HCT116 (cell line): ENCODE results near the gene EXOC4. TPM values are rescaled to one million over a fixed set of nuclear protein-coding genes. Genes with fewer than 3 reads are reported as not detected.

ENCODE experiments used
- ATAC-seq: fragments of 200-7000 bp; cut with Tn5 transposase; 2 replicates; pipeline ENCODE4 v1.9.1; 2020; ENCODE audit warnings: mild to moderate bottlenecking, moderate library complexity
- BruUV-seq: library from RNA; stranded (reverse); fragments of 400-500 nt; replicated peaks from 2 replicates; lab custom pipeline; 2021; lab: Mats Ljungman, UMichigan
- CTCF ChIA-PET: fragments of 300-600 bp; sonication (Branson Sonifier 250); formaldehyde crosslinking; loops from one replicate; lab custom pipeline; 2021; ENCODE audit warnings: antibody characterized with exemption; lab: Charles Lee
- POLR2A ChIA-PET: fragments of 300-600, 350-600 bp; sonication (Branson Sonifier 250); formaldehyde crosslinking; loops from one replicate; lab custom pipeline; 2021; ENCODE audit warnings: antibody characterized with exemption; lab: Charles Lee
- RAD21 ChIA-PET, 2 experiments: fragments of 300-600 bp; sonication (Branson Sonifier 250); formaldehyde crosslinking; loops; one replicate each; lab custom pipeline; 2023; ENCODE audit warnings: low total read pairs in 2 of 2; ENCODE audit not compliant: uncharacterized antibody in 2 of 2, unreplicated experiment in 2 of 2, low non-redundant PET in 1 of 2; lab: Charles Lee
- DNase-seq: peaks from one replicate; pipeline ENCODE4 v3.0.0-alpha.2; 2010; ENCODE audit warnings: low read depth, low spot score
- H2AFZ ChIP-seq: fragments of 200-600 bp; shearing (Covaris generic), sonication (generic); 2 replicates; pipeline ENCODE4 v1.6.1; 2017; ENCODE audit warnings: low read depth, mixed run types, mixed read lengths, antibody characterized with exemption, low read length; ENCODE audit not compliant: poor library complexity, severe bottlenecking
- H3K27ac ChIP-seq: 2 replicates; pipeline ENCODE4 v1.5.1; 2012; ENCODE audit warnings: low read depth, low read length
- H3K27me3 ChIP-seq: fragments of 200-600 bp; sonication (generic); 2 replicates; pipeline ENCODE4 v1.6.1; 2016; ENCODE audit warnings: mixed run types, low read length, mixed read lengths; ENCODE audit not compliant: insufficient read depth
- H3K36me3 ChIP-seq, 2 experiments: fragments of 200-500 bp in 1 of 2; fragments of 200-600 bp in 1 of 2; sonication (Bioruptor generic) in 1 of 2; sonication (generic) in 1 of 2; 2 replicates each; pipeline versions ENCODE4 v1.5.1 to v1.6.1; 2014 to 2016; ENCODE audit warnings: low read length in 2 of 2, inconsistent platforms in 1 of 2, mixed read lengths in 1 of 2, mixed run types in 1 of 2; ENCODE audit not compliant: insufficient read depth in 2 of 2, control insufficient read depth in 1 of 2
- H3K4me1 ChIP-seq, 2 experiments: fragments of 200-600 bp in 1 of 2; sonication (generic) in 1 of 2; 2 replicates each; pipeline versions ENCODE4 v1.5.1 to v1.6.1; 2012 to 2017; ENCODE audit warnings: low read length in 2 of 2, inconsistent platforms in 1 of 2, mild to moderate bottlenecking in 1 of 2, mixed read lengths in 1 of 2, mixed run types in 1 of 2, moderate library complexity in 1 of 2; ENCODE audit not compliant: insufficient read depth in 2 of 2, control insufficient read depth in 1 of 2
- H3K4me2 ChIP-seq: fragments of 200-600 bp; sonication (generic); 2 replicates; pipeline ENCODE4 v1.6.1; 2017; ENCODE audit warnings: mixed run types, low read length, mixed read lengths
- H3K4me3 ChIP-seq, 2 experiments: fragments of 200-600 bp in 1 of 2; sonication (generic) in 1 of 2; replicated peaks in 1 of 2; 2 replicates each; pipeline ENCODE4 v1.5.1; 2011 to 2016; ENCODE audit warnings: low read length in 2 of 2, control low read depth in 1 of 2, low read depth in 1 of 2, mild to moderate bottlenecking in 1 of 2, mixed read lengths in 1 of 2, mixed run types in 1 of 2
- H3K79me2 ChIP-seq: fragments of 200-600 bp; sonication (generic); 2 replicates; pipeline ENCODE4 v1.6.1; 2017; ENCODE audit warnings: mild to moderate bottlenecking, mixed run types, low read length, moderate library complexity, mixed read lengths; ENCODE audit not compliant: insufficient read depth
- H3K9ac ChIP-seq: fragments of 200-600 bp; sonication (generic); 2 replicates; pipeline ENCODE4 v1.6.1; 2016; ENCODE audit warnings: low read length, mixed read lengths
- H3K9me2 ChIP-seq: fragments of 200-600 bp; sonication (generic), shearing (Covaris generic); 2 replicates; pipeline ENCODE4 v1.6.1; 2017; ENCODE audit warnings: mixed run types, mild to moderate bottlenecking, moderate library complexity; ENCODE audit not compliant: insufficient read depth
- H3K9me3 ChIP-seq, 2 experiments: fragments of 200-500 bp in 1 of 2; fragments of 200-600 bp in 1 of 2; sonication (Bioruptor generic) in 1 of 2; sonication (generic) in 1 of 2; 2 replicates each; pipeline ENCODE4 v1.6.1; 2014 to 2017; ENCODE audit warnings: low read length in 2 of 2, mixed read lengths in 2 of 2, inconsistent platforms in 1 of 2, low read depth in 1 of 2, mild to moderate bottlenecking in 1 of 2, mixed run types in 1 of 2, moderate library complexity in 1 of 2; ENCODE audit not compliant: control insufficient read depth in 1 of 2, insufficient read depth in 1 of 2
- H4K20me1 ChIP-seq: fragments of 200-600 bp; sonication (generic), shearing (Covaris generic); 2 replicates; pipeline ENCODE4 v1.6.1; 2017; ENCODE audit warnings: mixed run types, mild to moderate bottlenecking, moderate library complexity; ENCODE audit not compliant: insufficient read depth
- CBX3 ChIP-seq: IDR thresholded peaks from 2 replicates; pipeline ENCODE4 v1.6.1; 2012; ENCODE audit warnings: low read depth
- ELF1 ChIP-seq: IDR thresholded peaks from 2 replicates; pipeline ENCODE4 v1.6.1; 2012; ENCODE audit warnings: low read depth, borderline replicate concordance
- EZH2 ChIP-seq: fragments of 200-600 bp; sonication (generic); IDR thresholded peaks from 2 replicates; pipeline ENCODE4 v1.6.1; 2017; ENCODE audit warnings: antibody characterized with exemption, mixed run types
- JUND ChIP-seq: IDR thresholded peaks from 2 replicates; pipeline ENCODE4 v1.6.1; 2012
- MAX ChIP-seq: IDR thresholded peaks from 2 replicates; pipeline ENCODE4 v1.6.1; 2012
- RAD21 ChIP-seq: IDR thresholded peaks from 2 replicates; pipeline ENCODE4 v1.6.1; 2012; ENCODE audit warnings: low read depth, mild to moderate bottlenecking
- REST ChIP-seq: IDR thresholded peaks from 2 replicates; pipeline ENCODE4 v1.6.1; 2012; ENCODE audit warnings: low read depth
- SIN3A ChIP-seq: IDR thresholded peaks from 2 replicates; pipeline ENCODE4 v1.6.1; 2012; ENCODE audit warnings: low read depth
- SP1 ChIP-seq: IDR thresholded peaks from 2 replicates; pipeline ENCODE4 v1.6.1; 2012; ENCODE audit warnings: low read depth
- TCF7L2 ChIP-seq: IDR thresholded peaks from 2 replicates; pipeline ENCODE4 v1.7.0; 2011; ENCODE audit warnings: borderline replicate concordance, inconsistent platforms; ENCODE audit not compliant: insufficient read depth, insufficient read length; ENCODE audit errors: extremely low read depth
- ZBTB33 ChIP-seq: IDR thresholded peaks from 2 replicates; pipeline ENCODE4 v1.6.1; 2011; ENCODE audit warnings: mild to moderate bottlenecking, low read length, moderate library complexity; ENCODE audit not compliant: insufficient replicate concordance; ENCODE audit errors: extremely low read depth
- ZFX ChIP-seq: fragments of 450-650 bp; IDR thresholded peaks from 2 replicates; pipeline ENCODE4 v1.6.1; 2017
- intact Hi-C: fragments of 100-400 bp; cut with micrococcal nuclease; formaldehyde crosslinking; loops from 2 replicates; pipeline ENCODE4 v1.10.0; 2022
- total RNA-seq: library from RNA; stranded (reverse); gene quantifications from one replicate; pipeline ENCODE4 v1.2.1, GENCODE V29; 2021; ENCODE audit not compliant: unreplicated experiment

The EXOC4 gene
- total RNA-seq, 1 experiment from 2014 or later = 40.3 TPM

GRCh38 chr7:133290041-133290440 is 37.2 kb downstream of the EXOC4 start (continued):
- TF ChIP-seq REST (no peak), MAX (no peak), RAD21 (no peak), TCF7L2 (no peak), SIN3A (no peak), EZH2 (no peak), JUND (no peak)

GRCh38 chr7:133290676-133291333 is 37.9 kb downstream of the EXOC4 start:
- ChIA-PET CTCF (no interaction called here), POLR2A (no interaction called here), RAD21 (no interaction called here)
- no peak overlapping the region for H3K4me3 ChIP-seq
- H3K9ac ChIP-seq = no peak overlapping the region
- no peak overlapping the region for H3K4me2 ChIP-seq
- no TSS peak for BruUV-seq
- H4K20me1 ChIP-seq = no peaks in the 10 kb centered on the region
- H3K4me1 ChIP-seq = no peaks in the 10 kb centered on the region
- no peak for ATAC-seq
- DNase-seq = no peak
- H3K79me2 ChIP-seq = peaks cover 3% of the 10 kb centered on the region; the same call in 1 of the 2 replicates
- no peaks in the 10 kb centered on the region for H3K36me3 ChIP-seq
- H2AFZ ChIP-seq = no peak overlapping the region
- H3K9me3 ChIP-seq = no peaks in the 10 kb centered on the region
- no peaks in the 10 kb centered on the region for H3K9me2 ChIP-seq
- H3K27me3 ChIP-seq = no peaks in the 10 kb centered on the region
- intact Hi-C loops = no loop called here
- no peak overlapping the region for H3K27ac ChIP-seq
- TF ChIP-seq SP1 = no peak
- no peak for TF ChIP-seq ELF1
- no peak for TF ChIP-seq TCF7L2
- no peak for TF ChIP-seq ZFX
- no peak for TF ChIP-seq CBX3
- no peak for TF ChIP-seq ZBTB33
